Gastrocnemius medialis (tissue), 4 donors: ENCODE results near the gene NBPF4. TPM values are rescaled to one million over a fixed set of nuclear protein-coding genes. Genes with fewer than 3 reads are reported as not detected.
"Not testable (repeated sequence)": the region's sequence is repeated elsewhere in the genome, so short reads cannot be mapped to it uniquely, and the experiment has no call there.

Experiments used
- ATAC-seq, 2 donors: fragments of 150-250 bp; one replicate each; pipeline ENCODE4 v1.9.1; 2016
- DNase-seq, 2 donors: peaks; one replicate each; pipeline ENCODE4 v3.0.0-alpha.2; 2019
- H3K27ac ChIP-seq, 4 donors: fragments of 200-600 bp; sonication (generic); 1 replicate in 1 of 4; 2 replicates in 3 of 4; pipeline ENCODE4 v1.5.1; 2016 to 2018; ENCODE audit warnings: mild to moderate bottlenecking in 2 of 4, moderate library complexity in 1 of 4
- H3K27me3 ChIP-seq, 3 donors: fragments of 200-600 bp; sonication (generic) in 2 of 3; 1 replicate in 1 of 3; 2 replicates in 2 of 3; pipeline versions ENCODE4 v1.5.1 to v1.6.0; 2016 to 2019; ENCODE audit warnings: mild to moderate bottlenecking in 1 of 3, moderate library complexity in 1 of 3
- H3K36me3 ChIP-seq, 2 donors: fragments of 200-600 bp; sonication (generic) in 1 of 2; one replicate each; pipeline ENCODE4 v1.5.1; 2017 to 2018
- H3K4me1 ChIP-seq, 2 donors: fragments of 200-600 bp; sonication (generic) in 1 of 2; one replicate each; pipeline ENCODE4 v1.5.1; 2016 to 2017; ENCODE audit warnings: mild to moderate bottlenecking in 2 of 2
- H3K4me3 ChIP-seq, 4 donors: fragments of 200-600 bp; sonication (generic) in 3 of 4; 1 replicate in 1 of 4; 2 replicates in 3 of 4; pipeline ENCODE4 v1.5.1; 2016 to 2019; ENCODE audit warnings: mild to moderate bottlenecking in 2 of 4
- H3K9me3 ChIP-seq, 3 donors: fragments of 200-600 bp; sonication (generic) in 2 of 3; 1 replicate in 1 of 3; 2 replicates in 2 of 3; pipeline ENCODE4 v1.5.1; 2016 to 2019
- in situ Hi-C, 4 donors: fragments of 200-750 bp; cut with MboI; loops; one replicate each; pipeline versions ENCODE4 v1.15.0 to v1.8.0; 2017; ENCODE audit warnings: low sequenced_read_pairs in 4 of 4
- intact Hi-C: fragments of 100-400 bp; cut with DNase I; formaldehyde crosslinking; loops from one replicate; pipeline ENCODE4 v1.15.1; 2023; ENCODE audit warnings: low total_unique reads
- total RNA-seq, 4 donors: library from RNA; depleted of rRNA; stranded (reverse); fragments of >200 nt; gene quantifications; one replicate each; pipeline versions ENCODE4 v1.1.0 to v1.2.3, GENCODE V29; 2016

Gene NBPF4, protein sequence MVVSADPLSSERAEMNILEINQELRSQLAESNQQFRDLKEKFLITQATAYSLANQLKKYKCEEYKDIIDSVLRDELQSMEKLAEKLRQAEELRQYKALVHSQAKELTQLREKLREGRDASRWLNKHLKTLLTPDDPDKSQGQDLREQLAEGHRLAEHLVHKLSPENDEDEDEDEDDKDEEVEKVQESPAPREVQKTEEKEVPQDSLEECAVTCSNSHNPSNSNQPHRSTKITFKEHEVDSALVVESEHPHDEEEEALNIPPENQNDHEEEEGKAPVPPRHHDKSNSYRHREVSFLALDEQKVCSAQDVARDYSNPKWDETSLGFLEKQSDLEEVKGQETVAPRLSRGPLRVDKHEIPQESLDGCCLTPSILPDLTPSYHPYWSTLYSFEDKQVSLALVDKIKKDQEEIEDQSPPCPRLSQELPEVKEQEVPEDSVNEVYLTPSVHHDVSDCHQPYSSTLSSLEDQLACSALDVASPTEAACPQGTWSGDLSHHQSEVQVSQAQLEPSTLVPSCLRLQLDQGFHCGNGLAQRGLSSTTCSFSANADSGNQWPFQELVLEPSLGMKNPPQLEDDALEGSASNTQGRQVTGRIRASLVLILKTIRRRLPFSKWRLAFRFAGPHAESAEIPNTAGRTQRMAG
- not detected for total RNA-seq

DNA sequence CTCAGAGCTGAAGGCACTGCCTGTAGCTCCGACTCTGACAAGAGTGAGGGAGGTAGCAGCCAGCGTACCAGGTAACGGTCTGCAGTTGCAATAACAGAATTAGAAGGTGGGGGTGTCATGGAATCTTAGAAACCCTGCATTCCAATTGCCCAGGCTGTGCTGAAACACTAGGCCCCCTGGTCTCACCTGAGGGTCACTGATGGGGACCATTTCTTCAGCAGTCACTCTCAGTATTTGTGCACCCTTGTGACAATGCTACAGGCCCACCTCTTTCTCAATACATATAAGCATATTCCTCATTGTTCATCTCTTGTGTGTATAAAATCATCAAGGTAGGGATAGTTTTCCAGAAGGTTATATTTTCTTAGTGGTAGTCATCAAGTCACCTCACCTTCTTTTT is at the start of gene NBPF4:
Gene NBPF4 (minus strand): TSS at position 101 of the 400 bp plus-strand sequence. CDS start 315 bp downstream, outside the sequence.
- H3K36me3 ChIP-seq, H3K27me3 ChIP-seq, in situ Hi-C loops, H3K27ac ChIP-seq, intact Hi-C loops, DNase-seq, H3K4me3 ChIP-seq, H3K4me1 ChIP-seq, H3K9me3 ChIP-seq, ATAC-seq: not testable (repeated sequence)

DNA sequence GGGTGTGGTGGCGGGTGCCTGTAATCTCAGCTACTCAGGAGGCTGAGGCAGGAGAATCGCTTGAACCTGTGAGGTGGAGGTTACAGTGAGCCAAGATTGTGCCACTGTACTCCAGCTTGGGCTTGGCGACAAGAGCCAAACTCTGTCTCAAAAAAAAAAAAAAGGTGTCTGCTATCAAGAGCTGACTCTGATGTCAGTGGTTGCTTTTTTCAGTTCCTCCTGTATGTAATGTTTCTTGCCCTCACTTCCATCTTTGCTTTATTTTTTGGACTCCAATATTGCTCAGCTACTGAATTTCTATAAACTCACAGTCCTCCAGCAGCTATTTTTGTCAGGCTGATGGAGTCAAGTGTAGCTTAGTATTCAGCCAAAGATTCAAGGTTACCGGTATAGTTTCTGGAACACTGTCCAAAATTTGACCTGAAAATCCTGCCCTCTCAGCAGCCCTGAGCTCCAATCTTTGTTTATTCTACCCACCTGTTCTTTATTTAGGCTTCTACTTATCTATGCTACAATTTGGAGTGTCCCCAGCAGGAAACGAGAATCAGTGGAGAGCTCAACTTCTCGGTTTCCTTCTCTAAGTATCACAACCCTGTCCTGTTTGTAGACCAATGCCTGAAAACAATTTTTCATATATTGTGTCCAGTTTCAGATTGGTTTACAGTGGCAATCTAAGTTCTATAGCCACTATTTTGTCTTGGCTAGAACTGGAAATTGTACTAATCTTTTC is 38.8 kb upstream of the NBPF4 start:
- DNase-seq, in situ Hi-C loops, H3K27me3 ChIP-seq, H3K27ac ChIP-seq, H3K36me3 ChIP-seq, H3K4me3 ChIP-seq, ATAC-seq, H3K4me1 ChIP-seq, intact Hi-C loops, H3K9me3 ChIP-seq: not testable (repeated sequence)

DNA sequence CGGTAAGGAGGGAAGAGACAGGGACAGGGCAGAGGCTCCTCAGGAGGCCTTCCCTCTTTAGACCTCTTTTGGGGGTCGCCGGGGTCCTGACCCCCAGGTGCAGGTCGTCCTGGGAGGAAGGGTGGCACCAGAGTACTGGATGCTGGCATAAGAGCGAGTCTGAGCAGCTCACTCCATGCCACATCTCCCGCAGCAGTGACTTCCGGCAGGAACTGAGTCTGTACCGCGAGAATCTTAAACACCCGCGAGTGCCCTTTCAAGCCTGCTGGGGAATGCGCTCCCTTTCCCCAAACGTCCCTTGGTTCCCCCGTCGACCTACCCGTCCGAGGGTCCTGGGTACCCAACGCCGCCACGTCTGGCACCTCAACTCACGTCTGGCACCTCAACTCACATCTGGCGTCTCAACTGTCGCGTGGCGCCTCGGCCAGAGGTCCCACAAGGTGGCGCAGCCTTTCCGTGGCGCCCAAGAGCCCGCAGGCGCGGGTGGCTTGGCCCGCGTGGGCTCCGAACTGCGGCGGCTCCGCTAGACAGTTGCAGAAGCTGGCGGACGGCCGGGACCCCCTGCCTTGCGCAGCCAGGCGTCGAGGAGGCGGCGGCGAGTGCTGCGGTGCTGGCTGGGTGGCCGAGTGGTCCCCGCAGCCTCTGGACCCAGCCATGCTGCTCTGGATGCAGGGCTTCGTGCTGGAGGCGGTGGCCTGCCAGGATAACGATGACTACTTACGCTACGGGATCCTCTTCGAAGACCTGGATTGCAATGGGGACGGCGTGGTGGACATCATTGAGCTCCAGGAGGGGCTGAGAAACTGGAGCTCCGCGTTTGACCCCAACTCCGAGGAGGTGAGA is 28.8 kb upstream of the NBPF4 start:
- H3K4me3 ChIP-seq, H3K27ac ChIP-seq, intact Hi-C loops, H3K36me3 ChIP-seq, H3K4me1 ChIP-seq, in situ Hi-C loops, ATAC-seq, DNase-seq, H3K9me3 ChIP-seq, H3K27me3 ChIP-seq: not testable (repeated sequence)

DNA sequence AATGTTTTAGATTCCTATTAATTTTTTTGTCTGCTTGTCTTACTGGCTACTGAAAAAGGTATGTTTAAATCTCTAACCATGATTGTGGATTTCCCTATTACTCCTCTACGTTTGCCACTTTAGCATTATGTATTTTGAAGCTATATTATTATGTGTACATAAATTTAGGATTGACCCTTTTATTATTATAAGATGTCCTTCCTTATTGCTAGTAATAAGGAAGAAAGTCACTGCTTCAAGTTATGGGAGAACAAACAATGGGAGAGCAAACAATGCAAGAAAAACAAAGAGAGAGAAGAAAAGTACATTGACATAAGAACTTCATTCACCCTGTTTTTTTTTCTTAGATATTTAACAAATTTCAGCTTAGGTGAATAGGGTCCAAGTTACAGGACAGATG is 23.2 kb upstream of the NBPF4 start:
- H3K4me3 ChIP-seq, DNase-seq, H3K27ac ChIP-seq, ATAC-seq, H3K4me1 ChIP-seq, intact Hi-C loops, H3K9me3 ChIP-seq, in situ Hi-C loops, H3K27me3 ChIP-seq, H3K36me3 ChIP-seq: not testable (repeated sequence)

DNA sequence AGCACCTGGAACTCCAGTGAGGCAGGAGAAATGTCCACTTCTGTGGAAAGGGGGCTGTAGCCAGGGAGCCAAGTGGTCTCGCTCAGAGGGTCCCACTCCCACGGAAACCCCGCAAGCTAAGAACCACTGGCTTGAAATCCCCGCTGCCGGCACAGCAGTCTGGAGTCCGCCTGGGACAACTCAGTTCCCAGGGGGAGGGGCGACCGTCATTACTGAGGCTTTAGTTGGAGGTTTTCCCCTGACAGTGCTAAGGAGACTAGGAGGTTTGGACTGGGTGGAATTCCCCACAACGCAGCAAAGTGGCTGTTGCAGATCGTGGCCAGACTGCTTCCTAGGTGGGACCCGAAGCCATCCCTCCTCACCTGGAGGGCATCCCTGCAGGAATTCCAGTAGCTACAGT is 18.1 kb upstream of the NBPF4 start:
- ATAC-seq, H3K27me3 ChIP-seq, H3K4me3 ChIP-seq, in situ Hi-C loops, DNase-seq, H3K36me3 ChIP-seq, H3K27ac ChIP-seq, H3K4me1 ChIP-seq, H3K9me3 ChIP-seq, intact Hi-C loops: not testable (repeated sequence)

DNA sequence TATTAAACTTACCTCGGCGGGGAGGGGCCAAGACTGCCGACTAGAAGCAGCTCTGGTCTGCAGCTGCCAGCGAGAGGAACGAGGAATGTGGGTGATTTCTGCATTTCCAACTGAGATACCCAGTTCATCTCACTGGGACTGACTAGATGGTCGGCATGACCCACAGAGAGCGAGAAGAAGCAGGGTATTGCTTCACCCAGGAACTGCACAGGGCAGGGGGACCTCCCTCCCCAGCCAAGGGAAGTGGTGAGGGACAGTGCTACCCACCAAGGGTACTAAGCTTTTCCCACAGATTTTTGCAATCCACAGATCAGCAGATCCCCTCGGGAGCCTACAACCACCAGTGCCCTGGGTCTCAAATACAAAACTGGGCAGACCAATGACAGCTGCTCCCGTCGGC is 17.6 kb upstream of the NBPF4 start:
- intact Hi-C loops, DNase-seq, in situ Hi-C loops, H3K27me3 ChIP-seq, ATAC-seq, H3K4me1 ChIP-seq, H3K9me3 ChIP-seq, H3K27ac ChIP-seq, H3K36me3 ChIP-seq, H3K4me3 ChIP-seq: not testable (repeated sequence)

DNA sequence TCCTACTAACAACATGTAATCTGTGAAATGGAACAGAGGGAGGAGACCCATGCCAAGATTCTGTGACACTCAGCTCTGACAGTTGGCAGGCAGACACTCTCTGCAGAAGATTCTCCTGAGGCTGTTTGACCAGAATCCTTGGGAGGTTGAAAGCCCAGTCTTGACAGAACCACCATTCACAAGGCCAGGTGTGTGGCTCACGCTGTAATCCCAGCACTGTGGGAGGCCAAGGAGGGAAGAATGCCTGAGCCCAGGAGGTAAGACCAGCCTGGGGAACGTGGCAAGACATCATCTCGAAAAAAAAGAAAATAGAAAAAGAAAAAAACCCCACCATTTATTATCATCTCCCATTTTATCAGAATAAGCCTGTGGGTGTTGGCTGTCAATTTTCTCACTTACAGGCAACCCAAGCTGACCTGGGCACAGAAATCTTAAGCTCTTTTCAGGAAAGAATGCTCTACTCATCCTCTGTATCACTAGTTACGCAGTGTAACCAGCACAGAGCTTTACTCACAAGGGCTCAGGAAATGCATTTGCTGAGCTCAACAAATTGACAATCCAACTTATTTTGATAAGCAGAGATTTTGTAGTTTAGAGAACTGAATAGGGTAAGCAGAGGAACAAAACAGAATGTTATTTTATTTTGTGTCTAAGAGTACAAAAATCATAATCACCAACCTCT is 16.8 kb upstream of the NBPF4 start:
- H3K36me3 ChIP-seq, H3K27ac ChIP-seq, ATAC-seq, H3K27me3 ChIP-seq, H3K9me3 ChIP-seq, H3K4me3 ChIP-seq, in situ Hi-C loops, DNase-seq, intact Hi-C loops, H3K4me1 ChIP-seq: not testable (repeated sequence)

DNA sequence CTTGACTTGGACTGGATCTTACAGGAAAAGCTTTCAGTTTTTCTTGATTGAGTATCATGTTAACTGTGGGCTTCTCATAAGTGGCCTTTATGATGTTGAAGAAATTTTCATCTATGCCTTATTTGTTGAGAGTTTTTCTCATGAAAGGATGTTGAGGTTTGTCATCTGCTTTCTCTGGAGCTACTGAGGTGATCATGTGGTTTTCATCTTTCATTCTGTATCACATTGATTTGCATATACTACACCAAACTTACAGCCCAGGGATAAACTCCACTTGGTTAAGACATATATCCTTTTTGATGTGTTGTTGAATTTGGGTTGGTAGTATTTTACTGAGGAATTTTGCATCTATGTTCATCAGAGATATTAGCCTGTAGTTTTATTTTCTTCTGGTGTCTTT is 11.6 kb upstream of the NBPF4 start:
- not testable (repeated sequence) for ATAC-seq, H3K36me3 ChIP-seq, H3K4me1 ChIP-seq

DNA sequence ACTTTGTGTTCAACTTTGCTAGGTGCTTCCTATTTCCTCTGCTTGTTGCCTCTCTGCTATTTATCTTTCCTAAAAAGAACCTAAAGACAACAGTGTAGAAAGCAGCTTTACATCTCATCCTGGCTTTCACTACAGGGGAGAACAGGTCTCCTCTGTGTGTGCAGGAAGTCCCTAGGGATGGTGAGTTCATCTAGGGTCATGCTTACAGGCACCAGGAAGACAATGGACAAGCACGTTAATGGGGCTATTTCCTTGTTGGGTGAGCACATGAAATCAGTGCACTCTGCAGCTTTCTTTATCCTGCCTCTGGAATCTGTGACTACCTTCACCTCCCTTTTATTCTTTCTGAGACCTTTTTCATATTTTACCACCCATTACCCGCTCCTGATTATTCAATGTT is 4.5 kb downstream of the NBPF4 start:
- H3K27me3 ChIP-seq, ATAC-seq, intact Hi-C loops: not testable (repeated sequence)

More for the DNA sequence above, 11.6 kb upstream of the NBPF4 start:
- DNase-seq, intact Hi-C loops, H3K27ac ChIP-seq, H3K4me3 ChIP-seq, H3K27me3 ChIP-seq, in situ Hi-C loops, H3K9me3 ChIP-seq: not testable (repeated sequence)

DNA sequence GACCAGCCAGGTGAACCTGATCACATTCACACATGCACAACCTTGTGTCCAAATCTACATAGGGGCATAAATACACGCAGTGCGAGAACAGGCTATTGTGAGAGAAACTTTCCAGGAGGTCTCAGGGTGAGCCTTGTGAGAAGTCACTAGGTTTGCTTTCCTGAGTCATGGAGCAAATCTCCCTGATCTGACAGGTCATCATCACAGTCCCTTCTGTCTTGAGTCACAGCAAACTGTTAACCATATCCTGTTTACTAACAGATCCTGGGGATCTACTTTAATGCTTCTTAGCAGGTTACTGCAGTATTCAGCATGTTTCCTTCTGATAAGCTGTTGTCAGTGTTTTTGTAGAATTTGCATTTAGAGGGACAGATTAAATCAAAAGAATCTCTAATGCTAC is 8.6 kb downstream of the NBPF4 start:
- intact Hi-C loops, H3K4me3 ChIP-seq, in situ Hi-C loops, H3K4me1 ChIP-seq, H3K36me3 ChIP-seq, DNase-seq, H3K27me3 ChIP-seq, H3K27ac ChIP-seq, ATAC-seq, H3K9me3 ChIP-seq: not testable (repeated sequence)

More for the DNA sequence above, 4.5 kb downstream of the NBPF4 start:
- in situ Hi-C loops, H3K36me3 ChIP-seq, DNase-seq, H3K9me3 ChIP-seq, H3K4me1 ChIP-seq, H3K27ac ChIP-seq, H3K4me3 ChIP-seq: not testable (repeated sequence)
